ENCODE results near the gene ZNRF2. TPM values are rescaled to one million over a fixed set of nuclear protein-coding genes. Genes with fewer than 3 reads are reported as not detected.

Gene ZNRF2
- total and polyA plus RNA-seq, 2 of the 13 experiments (the other 11 are each of a cell fraction or from before 2014, with no cell fraction given), result 3.5 to 7.7 TPM

DNA sequence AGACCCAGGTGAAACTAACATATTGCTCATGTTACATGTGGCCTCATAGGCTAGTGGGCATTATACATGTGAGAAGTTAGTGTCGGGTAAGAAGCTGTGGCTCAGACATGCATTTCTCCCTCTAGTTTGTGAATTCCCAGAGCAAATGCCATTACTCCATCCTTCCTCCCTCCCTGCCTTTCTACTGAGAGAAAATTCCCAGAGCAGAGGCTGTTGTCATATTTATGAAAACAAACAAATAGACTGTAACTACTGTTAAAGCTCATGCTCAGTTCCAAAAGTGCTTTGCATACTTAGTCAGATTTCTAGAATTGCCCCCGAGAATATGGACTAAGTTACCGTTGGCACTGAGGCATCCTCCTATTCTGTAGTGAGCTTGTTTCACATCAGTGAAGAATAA lies 29.0 kb downstream of the ZNRF2 start:
- intact Hi-C loops (cut with micrococcal nuclease; ENCODE audit: unreplicated experiment), result no loop called here
- peaks cover 74% of the 10 kb centered on the region for H3K79me2 ChIP-seq (ENCODE audit: insufficient read depth, low read length)
- TF ChIP-seq, protein P1, sequence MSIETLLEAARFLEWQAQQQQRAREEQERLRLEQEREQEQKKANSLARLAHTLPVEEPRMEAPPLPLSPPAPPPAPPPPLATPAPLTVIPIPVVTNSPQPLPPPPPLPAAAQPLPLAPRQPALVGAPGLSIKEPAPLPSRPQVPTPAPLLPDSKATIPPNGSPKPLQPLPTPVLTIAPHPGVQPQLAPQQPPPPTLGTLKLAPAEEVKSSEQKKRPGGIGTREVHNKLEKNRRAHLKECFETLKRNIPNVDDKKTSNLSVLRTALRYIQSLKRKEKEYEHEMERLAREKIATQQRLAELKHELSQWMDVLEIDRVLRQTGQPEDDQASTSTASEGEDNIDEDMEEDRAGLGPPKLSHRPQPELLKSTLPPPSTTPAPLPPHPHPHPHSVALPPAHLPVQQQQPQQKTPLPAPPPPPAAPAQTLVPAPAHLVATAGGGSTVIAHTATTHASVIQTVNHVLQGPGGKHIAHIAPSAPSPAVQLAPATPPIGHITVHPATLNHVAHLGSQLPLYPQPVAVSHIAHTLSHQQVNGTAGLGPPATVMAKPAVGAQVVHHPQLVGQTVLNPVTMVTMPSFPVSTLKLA (IDR thresholded peaks at IDR 0.05), result 0 out of 2 replicates have a peak, but pooled peaks have one; percentile 25
- TF ChIP-seq HMG20A (CRISPR knock-in tag; IDR thresholded peaks at IDR 0.05; ENCODE audit: borderline replicate concordance), result no peak
- H2AFZ ChIP-seq (ENCODE audit: low read length), result no peak overlapping the region
- FAIRE-seq, result no peak
- no peak overlapping the region for H3K9ac ChIP-seq (ENCODE audit: insufficient read depth, low read depth, low read length)
- no peak overlapping the region for H3K4me3 ChIP-seq (replicated peaks in 1 of 3; ENCODE audit: insufficient read depth in 1 of 3, low read depth in 2 of 3, low read length in 3 of 3)
- no peak for DNase-seq (ENCODE audit: low spot score)
- in situ Hi-C loops (cut with HindIII; ENCODE audit: extremely low pct_ligation_motif_present, low pct_unique_long_range_greater_than_20kb), result no loop called here
- WGBS (ENCODE audit: low lambda C conversion rate), result 97% methylated on average over 3 of the region's 3 CpGs
- no peaks in the 10 kb centered on the region for H3K36me3 ChIP-seq (replicated peaks in 1 of 2; ENCODE audit: control insufficient read depth in 1 of 2, insufficient read depth in 2 of 2, low read length in 2 of 2)
- ChIA-PET CTCF (ENCODE audit: low intra/inter-chr PET ratio, low total read pairs) (no interaction called here), POLR2A (no interaction called here)
- ATAC-seq, result no peak
- H3K27me3 ChIP-seq (ENCODE audit: control insufficient read depth in 1 of 2, insufficient read depth in 2 of 2, low read length in 2 of 2), result no peaks in the 10 kb centered on the region
- no peak overlapping the region for H3K4me2 ChIP-seq (ENCODE audit: low read depth, low read length)
- H3K27ac ChIP-seq (ENCODE audit: extremely low read length, insufficient read depth, low read length), result no peak overlapping the region
- no TSS peak for BruUV-seq (replicated peaks)
- H3K9me3 ChIP-seq (ENCODE audit: low read length), result no peaks in the 10 kb centered on the region
- no peaks in the 10 kb centered on the region; the same call in 1 of the 2 replicates for H4K20me1 ChIP-seq (ENCODE audit: insufficient read depth, low read length)
- H3K4me1 ChIP-seq (ENCODE audit: insufficient read depth, low read length), result peaks cover 21% of the 10 kb centered on the region

DNA sequence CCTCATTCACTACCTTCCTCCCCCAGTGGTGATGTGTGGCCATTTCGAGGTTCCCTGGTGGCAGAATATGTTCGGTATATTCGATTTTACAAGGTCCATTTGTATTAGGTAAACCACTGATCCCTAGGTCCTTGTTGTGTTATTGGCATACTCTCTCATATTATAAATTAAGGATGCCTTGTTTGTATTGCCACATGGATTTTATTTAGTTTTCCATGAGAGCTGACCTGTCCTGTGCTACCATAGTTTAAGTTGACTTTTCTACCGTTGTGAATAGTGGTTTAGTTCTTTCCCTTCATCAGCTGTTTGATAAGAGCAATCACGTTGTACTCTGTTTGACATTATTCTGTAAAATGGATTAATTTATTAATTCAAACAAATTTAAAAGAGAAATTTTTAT lies 29.4 kb downstream of the ZNRF2 start:
- CTCF ChIA-PET (ENCODE audit: low intra/inter-chr PET ratio, low total read pairs), result no interaction called here
- Histone ChIP-seq H3K9ac (ENCODE audit: insufficient read depth, low read depth, low read length) (no peak overlapping the region), H3K27ac (ENCODE audit: extremely low read length, insufficient read depth, low read length) (no peak overlapping the region), H3K4me1 (ENCODE audit: insufficient read depth, low read length) (peaks cover 21% of the 10 kb centered on the region), H3K4me3 (replicated peaks in 1 of 3; ENCODE audit: insufficient read depth in 1 of 3, low read depth in 2 of 3, low read length in 3 of 3) (no peak overlapping the region), H3K27me3 (ENCODE audit: control insufficient read depth in 1 of 2, insufficient read depth in 2 of 2, low read length in 2 of 2) (no peaks in the 10 kb centered on the region), H3K4me2 (ENCODE audit: low read depth, low read length) (no peak overlapping the region), H3K9me3 (ENCODE audit: low read length) (no peaks in the 10 kb centered on the region), H3K36me3 (replicated peaks in 1 of 2; ENCODE audit: control insufficient read depth in 1 of 2, insufficient read depth in 2 of 2, low read length in 2 of 2) (no peaks in the 10 kb centered on the region), H3K79me2 (ENCODE audit: insufficient read depth, low read length) (peaks cover 71% of the 10 kb centered on the region), H2AFZ (ENCODE audit: low read length) (no peak overlapping the region), H4K20me1 (ENCODE audit: insufficient read depth, low read length) (no peaks in the 10 kb centered on the region; the same call in 1 of the 2 replicates)
- FAIRE-seq, result no peak
- no TSS peak for BruUV-seq (replicated peaks)
- no peak for DNase-seq (ENCODE audit: low spot score)
- POLR2A ChIA-PET, result no interaction called here
- intact Hi-C loops (cut with micrococcal nuclease; ENCODE audit: unreplicated experiment) (no loop called here), in situ Hi-C loops (cut with HindIII; ENCODE audit: extremely low pct_ligation_motif_present, low pct_unique_long_range_greater_than_20kb) (no loop called here)
- WGBS (ENCODE audit: low lambda C conversion rate), result 94% methylated on average over 5 of the region's 5 CpGs
- no peak for ATAC-seq
- TF ChIP-seq, protein P2, sequence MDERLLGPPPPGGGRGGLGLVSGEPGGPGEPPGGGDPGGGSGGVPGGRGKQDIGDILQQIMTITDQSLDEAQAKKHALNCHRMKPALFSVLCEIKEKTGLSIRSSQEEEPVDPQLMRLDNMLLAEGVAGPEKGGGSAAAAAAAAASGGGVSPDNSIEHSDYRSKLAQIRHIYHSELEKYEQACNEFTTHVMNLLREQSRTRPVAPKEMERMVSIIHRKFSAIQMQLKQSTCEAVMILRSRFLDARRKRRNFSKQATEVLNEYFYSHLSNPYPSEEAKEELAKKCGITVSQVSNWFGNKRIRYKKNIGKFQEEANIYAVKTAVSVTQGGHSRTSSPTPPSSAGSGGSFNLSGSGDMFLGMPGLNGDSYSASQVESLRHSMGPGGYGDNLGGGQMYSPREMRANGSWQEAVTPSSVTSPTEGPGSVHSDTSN (CRISPR knock-in tag; IDR thresholded peaks at IDR 0.05), result no peak
- no peak for TF ChIP-seq SUZ12 (IDR thresholded peaks at IDR 0.05; ENCODE audit: low read depth, low read length)
- TF ChIP-seq BORCS8-MEF2B (CRISPR knock-in tag; IDR thresholded peaks at IDR 0.05), result no peak
- no peak for TF ChIP-seq PHB2 (IDR thresholded peaks at IDR 0.05; ENCODE audit: partially characterized antibody)
- no peak for TF ChIP-seq ZNF703 (CRISPR knock-in tag; IDR thresholded peaks at IDR 0.05; ENCODE audit: borderline replicate concordance)
- no peak for TF ChIP-seq CREB1 (IDR thresholded peaks at IDR 0.05)
- no peak for TF ChIP-seq CREB1 (CRISPR knock-in tag; IDR thresholded peaks at IDR 0.05)
- TF ChIP-seq, protein P3, sequence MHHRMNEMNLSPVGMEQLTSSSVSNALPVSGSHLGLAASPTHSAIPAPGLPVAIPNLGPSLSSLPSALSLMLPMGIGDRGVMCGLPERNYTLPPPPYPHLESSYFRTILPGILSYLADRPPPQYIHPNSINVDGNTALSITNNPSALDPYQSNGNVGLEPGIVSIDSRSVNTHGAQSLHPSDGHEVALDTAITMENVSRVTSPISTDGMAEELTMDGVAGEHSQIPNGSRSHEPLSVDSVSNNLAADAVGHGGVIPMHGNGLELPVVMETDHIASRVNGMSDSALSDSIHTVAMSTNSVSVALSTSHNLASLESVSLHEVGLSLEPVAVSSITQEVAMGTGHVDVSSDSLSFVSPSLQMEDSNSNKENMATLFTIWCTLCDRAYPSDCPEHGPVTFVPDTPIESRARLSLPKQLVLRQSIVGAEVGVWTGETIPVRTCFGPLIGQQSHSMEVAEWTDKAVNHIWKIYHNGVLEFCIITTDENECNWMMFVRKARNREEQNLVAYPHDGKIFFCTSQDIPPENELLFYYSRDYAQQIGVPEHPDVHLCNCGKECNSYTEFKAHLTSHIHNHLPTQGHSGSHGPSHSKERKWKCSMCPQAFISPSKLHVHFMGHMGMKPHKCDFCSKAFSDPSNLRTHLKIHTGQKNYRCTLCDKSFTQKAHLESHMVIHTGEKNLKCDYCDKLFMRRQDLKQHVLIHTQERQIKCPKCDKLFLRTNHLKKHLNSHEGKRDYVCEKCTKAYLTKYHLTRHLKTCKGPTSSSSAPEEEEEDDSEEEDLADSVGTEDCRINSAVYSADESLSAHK (CRISPR knock-in tag; IDR thresholded peaks at IDR 0.05; ENCODE audit: borderline replicate concordance), result no peak
- no peak for TF ChIP-seq SP5 (CRISPR knock-in tag; IDR thresholded peaks at IDR 0.05; ENCODE audit: borderline replicate concordance, low read depth)
- no peak for TF ChIP-seq PAF1 (CRISPR knock-in tag; IDR thresholded peaks at IDR 0.05)

All from HepG2 (cell line).